ENCODE measurements around the gene TDP1. TPM values are rescaled to one million over a fixed set of nuclear protein-coding genes. Genes with fewer than 3 reads are reported as not detected.

Gene TDP1
- total RNA-seq, 1 donor from 2014 or later: 17.9 TPM

GRCh38 chr14:89996963-89997362 is 41.2 kb downstream of the TDP1 start:
- H3K4me1 Mint-ChIP-seq (ENCODE audit: unreplicated experiment): no peaks in the 10 kb centered on the region
- no peaks in the 10 kb centered on the region for H3K27me3 Mint-ChIP-seq (ENCODE audit: unreplicated experiment)
- TF ChIP-seq CTCF (IDR thresholded peaks at IDR 0.05): no peak
- no peaks in the 10 kb centered on the region for H3K9me3 Mint-ChIP-seq (ENCODE audit: unreplicated experiment)
- peaks cover 37% of the 10 kb centered on the region for H3K36me3 Mint-ChIP-seq (ENCODE audit: unreplicated experiment)
- no peak overlapping the region for H3K4me3 Mint-ChIP-seq (ENCODE audit: unreplicated experiment)
- H3K27ac Mint-ChIP-seq (ENCODE audit: unreplicated experiment): no peak overlapping the region
- no peak for DNase-seq (ENCODE audit: extremely low spot score, unreplicated experiment)

GRCh38 chr14:90000935-90001334 is 45.2 kb downstream of the TDP1 start:
- no peak for TF ChIP-seq CTCF (IDR thresholded peaks at IDR 0.05)
- Mint-ChIP-seq H3K4me1 (ENCODE audit: unreplicated experiment) (no peaks in the 10 kb centered on the region), H3K36me3 (ENCODE audit: unreplicated experiment) (peaks cover 22% of the 10 kb centered on the region), H3K27ac (ENCODE audit: unreplicated experiment) (no peak overlapping the region), H3K9me3 (ENCODE audit: unreplicated experiment) (no peaks in the 10 kb centered on the region), H3K27me3 (ENCODE audit: unreplicated experiment) (no peaks in the 10 kb centered on the region), H3K4me3 (ENCODE audit: unreplicated experiment) (no peak overlapping the region)
- DNase-seq (ENCODE audit: extremely low spot score, unreplicated experiment): no peak

- Mint-ChIP-seq H3K27me3 (ENCODE audit: unreplicated experiment) (no peaks in the 10 kb centered on the region), H3K4me3 (ENCODE audit: unreplicated experiment) (no peak overlapping the region), H3K4me1 (ENCODE audit: unreplicated experiment) (no peaks in the 10 kb centered on the region), H3K27ac (ENCODE audit: unreplicated experiment) (no peak overlapping the region), H3K9me3 (ENCODE audit: unreplicated experiment) (no peaks in the 10 kb centered on the region), H3K36me3 (ENCODE audit: unreplicated experiment) (peaks cover 8% of the 10 kb centered on the region)
- TF ChIP-seq CTCF (IDR thresholded peaks at IDR 0.05): no peak
- no peak for DNase-seq (ENCODE audit: extremely low spot score, unreplicated experiment)
Measured at GRCh38 chr14:90003526-90004307, 48.0 kb downstream of the TDP1 start.

- no peak overlapping the region for H3K27ac Mint-ChIP-seq (ENCODE audit: unreplicated experiment)
Measured at GRCh38 chr14:90005441-90005840, 49.7 kb downstream of the TDP1 start.

More at GRCh38 chr14:90005441-90005840, 49.7 kb downstream of the TDP1 start:
- Mint-ChIP-seq H3K36me3 (ENCODE audit: unreplicated experiment) (peaks cover 11% of the 10 kb centered on the region), H3K9me3 (ENCODE audit: unreplicated experiment) (no peaks in the 10 kb centered on the region), H3K27me3 (ENCODE audit: unreplicated experiment) (no peaks in the 10 kb centered on the region), H3K4me1 (ENCODE audit: unreplicated experiment) (no peaks in the 10 kb centered on the region), H3K4me3 (ENCODE audit: unreplicated experiment) (no peak overlapping the region)
- no peak for TF ChIP-seq CTCF (IDR thresholded peaks at IDR 0.05)
- no peak for DNase-seq (ENCODE audit: extremely low spot score, unreplicated experiment)

Measured in osteocyte (in vitro differentiated cells).